Upper lobe of right lung (tissue), 1 donor: Measurements from ENCODE around the gene ZFAND2B. TPM values are rescaled to one million over a fixed set of nuclear protein-coding genes. Genes with fewer than 3 reads are reported as not detected.

Experiments
- ATAC-seq: fragments of 200-7000 bp; cut with Tn5 transposase; one replicate; pipeline ENCODE4 v1.9.1; 2020; ENCODE audit warnings: mild to moderate bottlenecking, moderate library complexity
- DNase-seq: peaks from one replicate; pipeline ENCODE4 v3.0.0-alpha.2; 2020
- H3K27ac ChIP-seq: fragments of 200-600 bp; one replicate; pipeline ENCODE4 v1.8.0; 2022
- H3K27me3 ChIP-seq: fragments of 200-600 bp; one replicate; pipeline ENCODE4 v1.8.0; 2022; ENCODE audit warnings: mild to moderate bottlenecking
- H3K36me3 ChIP-seq: fragments of 200-600 bp; one replicate; pipeline ENCODE4 v1.8.0; 2022
- H3K4me1 ChIP-seq: fragments of 200-600 bp; one replicate; pipeline ENCODE4 v1.8.0; 2022
- H3K4me3 ChIP-seq: fragments of 200-600 bp; one replicate; pipeline ENCODE4 v1.8.0; 2022; ENCODE audit warnings: mild to moderate bottlenecking
- H3K9me3 ChIP-seq: fragments of 200-600 bp; one replicate; pipeline ENCODE4 v1.8.0; 2022
- intact Hi-C: fragments of 100-400 bp; cut with DNase I; formaldehyde crosslinking; loops from one replicate; pipeline ENCODE4 v1.11.0; 2022
- total RNA-seq: library from RNA; stranded (reverse); fragmentation: NEBNext Ultra II Directional; extraction: Animal tissue kit (Norgen Biotek cat#: 25700); gene quantifications from one replicate; pipeline ENCODE4 v1.2.1, GENCODE V29; 2021
- TF ChIP-seq, protein P1 (sequence below): fragments of 200-600 bp; IDR thresholded peaks from one replicate; pipeline ENCODE4 v1.8.0; 2022; ENCODE audit warnings: antibody characterized with exemption
- donor health status: DM: no; HTN: yes; CAD: no; lungs with severe emphysema.

Gene ZFAND2B
- total RNA-seq, 1 donor from 2014 or later = 41.2 TPM

DNA sequence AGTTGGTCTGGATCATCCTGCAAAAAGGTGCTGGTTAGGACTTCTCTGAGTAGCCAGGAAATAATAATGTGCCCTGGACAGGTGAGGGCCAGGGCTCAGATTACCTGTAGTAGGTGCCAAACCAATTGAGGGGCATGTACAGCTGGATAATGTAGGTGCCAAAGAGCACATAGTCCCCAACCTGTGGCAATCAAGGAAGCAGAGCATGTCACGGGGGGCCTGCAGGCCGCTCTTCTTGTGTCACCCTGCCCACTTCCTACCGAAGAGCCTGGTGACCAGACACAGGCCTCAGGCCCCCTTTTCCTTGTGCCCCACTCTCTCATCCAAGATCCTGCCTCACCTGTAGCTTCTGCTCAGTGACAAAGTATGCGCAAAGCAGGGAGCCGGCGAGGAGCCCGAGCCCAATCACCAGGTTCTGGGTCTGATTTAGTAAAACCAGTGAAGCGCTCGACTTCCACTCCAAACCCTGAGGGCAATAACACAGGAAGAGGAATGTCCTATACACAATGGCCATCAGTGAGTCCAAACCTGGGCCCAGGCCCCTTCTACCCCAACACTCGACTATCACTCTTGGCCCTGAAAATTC is 7.0 kb downstream of the ZFAND2B start:
- H3K27ac ChIP-seq = no peak overlapping the region
- H3K27me3 ChIP-seq = no peaks in the 10 kb centered on the region
- H3K4me1 ChIP-seq = peaks cover 10% of the 10 kb centered on the region
- peaks cover 50% of the 10 kb centered on the region for H3K36me3 ChIP-seq
- DNase-seq (no peak), ATAC-seq (no peak)
- TF ChIP-seq, protein P1, sequence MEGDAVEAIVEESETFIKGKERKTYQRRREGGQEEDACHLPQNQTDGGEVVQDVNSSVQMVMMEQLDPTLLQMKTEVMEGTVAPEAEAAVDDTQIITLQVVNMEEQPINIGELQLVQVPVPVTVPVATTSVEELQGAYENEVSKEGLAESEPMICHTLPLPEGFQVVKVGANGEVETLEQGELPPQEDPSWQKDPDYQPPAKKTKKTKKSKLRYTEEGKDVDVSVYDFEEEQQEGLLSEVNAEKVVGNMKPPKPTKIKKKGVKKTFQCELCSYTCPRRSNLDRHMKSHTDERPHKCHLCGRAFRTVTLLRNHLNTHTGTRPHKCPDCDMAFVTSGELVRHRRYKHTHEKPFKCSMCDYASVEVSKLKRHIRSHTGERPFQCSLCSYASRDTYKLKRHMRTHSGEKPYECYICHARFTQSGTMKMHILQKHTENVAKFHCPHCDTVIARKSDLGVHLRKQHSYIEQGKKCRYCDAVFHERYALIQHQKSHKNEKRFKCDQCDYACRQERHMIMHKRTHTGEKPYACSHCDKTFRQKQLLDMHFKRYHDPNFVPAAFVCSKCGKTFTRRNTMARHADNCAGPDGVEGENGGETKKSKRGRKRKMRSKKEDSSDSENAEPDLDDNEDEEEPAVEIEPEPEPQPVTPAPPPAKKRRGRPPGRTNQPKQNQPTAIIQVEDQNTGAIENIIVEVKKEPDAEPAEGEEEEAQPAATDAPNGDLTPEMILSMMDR = no peak
- H3K4me3 ChIP-seq = no peak overlapping the region
- intact Hi-C loops = no loop called here
- no peaks in the 10 kb centered on the region for H3K9me3 ChIP-seq

DNA sequence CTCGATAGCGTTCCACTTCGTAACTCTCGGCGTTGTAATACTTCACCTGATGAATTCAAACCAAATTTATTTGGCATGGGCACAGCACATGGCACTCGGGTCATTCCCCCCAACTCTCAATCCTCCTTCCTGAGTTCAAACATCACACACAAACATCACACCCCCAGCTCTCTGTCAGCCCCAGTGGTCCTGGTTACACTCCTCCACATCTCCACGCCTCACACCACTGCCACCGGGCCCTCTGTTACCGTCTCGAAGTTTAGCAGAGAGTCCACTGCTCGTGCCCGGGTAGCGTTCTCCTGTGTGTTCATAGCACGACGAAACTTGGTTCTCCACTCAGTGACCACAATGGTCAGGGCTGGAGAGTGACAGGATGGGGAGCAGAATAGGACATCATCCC is 7.6 kb downstream of the ZFAND2B start:
- Histone ChIP-seq H3K27ac (no peak overlapping the region), H3K4me3 (no peak overlapping the region), H3K9me3 (no peaks in the 10 kb centered on the region), H3K4me1 (peaks cover 12% of the 10 kb centered on the region), H3K36me3 (peaks cover 45% of the 10 kb centered on the region), H3K27me3 (no peaks in the 10 kb centered on the region)
- no peak for ATAC-seq
- intact Hi-C loops = no loop called here
- DNase-seq = no peak
- TF ChIP-seq, protein P1 = no peak

DNA sequence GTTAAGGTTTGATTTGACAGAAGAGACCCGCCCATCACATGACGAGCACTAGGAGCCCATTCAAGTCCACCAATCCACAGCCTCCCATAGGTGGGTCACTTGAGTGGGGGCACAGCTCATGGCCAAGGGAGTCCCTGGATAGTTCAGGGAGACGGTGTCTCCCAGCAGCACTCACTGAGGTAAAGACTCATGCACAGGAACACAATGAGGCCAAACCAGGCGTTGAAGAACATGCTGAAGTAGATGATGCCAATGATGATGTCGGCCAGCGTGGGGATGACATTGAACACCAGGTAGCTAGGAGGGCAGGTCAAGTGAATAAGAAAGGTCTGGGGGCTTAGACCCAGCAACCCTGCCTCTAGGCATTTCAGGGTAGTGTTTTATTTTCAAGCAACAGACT is 8.2 kb downstream of the ZFAND2B start:
- Histone ChIP-seq H3K4me1 (peaks cover 19% of the 10 kb centered on the region), H3K27ac (no peak overlapping the region), H3K27me3 (no peaks in the 10 kb centered on the region), H3K36me3 (peaks cover 43% of the 10 kb centered on the region), H3K4me3 (no peak overlapping the region), H3K9me3 (no peaks in the 10 kb centered on the region)
- TF ChIP-seq, protein P1 = no peak
- intact Hi-C loops = no loop called here
- no peak for DNase-seq
- ATAC-seq = no peak

DNA sequence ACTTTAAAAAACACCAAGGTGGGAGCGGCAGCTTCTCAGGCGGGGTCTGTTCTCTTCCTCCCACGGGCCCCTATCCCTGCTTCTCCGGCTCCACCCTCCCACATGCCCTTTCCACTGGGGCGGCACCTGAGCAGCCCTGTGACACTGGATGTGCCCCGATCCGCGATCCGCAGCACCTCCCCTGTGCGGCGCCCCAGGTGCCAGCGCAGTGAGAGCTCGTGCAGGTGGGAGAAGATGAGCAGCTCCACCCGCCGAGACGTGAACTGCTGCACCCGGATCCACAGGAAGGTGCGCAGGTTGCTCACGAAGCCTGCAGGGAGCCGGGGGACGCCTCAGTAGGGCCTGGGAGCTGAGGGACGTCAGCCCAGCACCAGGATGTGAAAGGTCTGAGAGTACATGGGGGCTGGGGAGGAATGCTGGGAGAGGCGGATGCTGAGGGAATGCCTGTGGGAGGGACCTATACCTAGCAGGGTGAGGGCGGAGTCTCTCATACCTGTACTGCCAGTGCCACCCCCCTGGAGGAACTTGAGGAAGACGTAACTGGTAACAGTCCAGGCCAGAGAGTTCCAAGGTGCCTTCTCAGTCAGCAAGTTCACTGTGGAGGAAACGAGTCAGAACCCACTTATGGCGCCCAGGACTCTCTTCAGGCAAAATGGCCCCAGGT is 9.4 kb downstream of the ZFAND2B start:
- Histone ChIP-seq H3K4me3 (no peak overlapping the region), H3K4me1 (peaks cover 21% of the 10 kb centered on the region), H3K36me3 (peaks cover 46% of the 10 kb centered on the region), H3K9me3 (no peaks in the 10 kb centered on the region), H3K27me3 (no peaks in the 10 kb centered on the region), H3K27ac (no peak overlapping the region)
- no peak for ATAC-seq
- TF ChIP-seq, protein P1 = no peak
- DNase-seq = no peak
- intact Hi-C loops = no loop called here

DNA sequence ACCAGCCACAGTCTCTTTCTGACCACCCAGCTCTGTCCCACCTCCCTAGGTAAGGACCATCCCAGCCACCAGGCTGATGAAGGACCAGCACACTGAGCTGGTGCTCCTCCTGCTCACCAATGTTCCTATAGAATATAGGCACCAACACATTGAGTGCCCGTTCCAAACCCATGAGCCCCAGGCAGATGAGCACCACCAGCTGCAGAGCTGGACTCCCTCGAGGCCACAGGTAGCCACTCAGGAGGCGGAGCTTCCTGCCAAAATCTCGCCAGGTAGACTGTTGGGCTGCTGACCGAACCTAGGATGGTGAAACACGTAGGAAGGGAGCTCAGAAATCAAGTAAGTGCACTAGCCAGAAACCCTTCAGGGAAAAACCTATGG is 9.9 kb downstream of the ZFAND2B start:
- Histone ChIP-seq H3K9me3 (no peaks in the 10 kb centered on the region), H3K27me3 (no peaks in the 10 kb centered on the region), H3K4me3 (no peak overlapping the region), H3K36me3 (peaks cover 51% of the 10 kb centered on the region), H3K27ac (no peak overlapping the region), H3K4me1 (peaks cover 21% of the 10 kb centered on the region)
- intact Hi-C loops = no loop called here
- DNase-seq (no peak), ATAC-seq (no peak)
- TF ChIP-seq, protein P1 = no peak
